Left ventricle myocardium inferior (tissue), 1 donor: ENCODE measurements around the gene ARL5A. TPM values are rescaled to one million over a fixed set of nuclear protein-coding genes. Genes with fewer than 3 reads are reported as not detected.

Source experiments
- DNase-seq: peaks from one replicate; pipeline ENCODE4 v3.0.0-alpha.2; 2020
- H3K27ac ChIP-seq: fragments of 200-600 bp; replicated peaks from 2 replicates; pipeline ENCODE4 v1.8.0; 2021
- H3K27me3 ChIP-seq: fragments of 200-600 bp; 2 replicates; pipeline ENCODE4 v1.8.0; 2021; ENCODE audit warnings: low read depth
- H3K36me3 ChIP-seq: fragments of 200-600 bp; 2 replicates; pipeline ENCODE4 v1.8.0; 2021
- H3K4me1 ChIP-seq: fragments of 200-600 bp; 2 replicates; pipeline ENCODE4 v1.8.0; 2021
- H3K4me3 ChIP-seq: fragments of 200-600 bp; 2 replicates; pipeline ENCODE4 v1.8.0; 2021; ENCODE audit warnings: mild to moderate bottlenecking, moderate library complexity
- H3K9me3 ChIP-seq: fragments of 200-600 bp; replicated peaks from 2 replicates; pipeline ENCODE4 v1.8.0; 2021
- intact Hi-C: fragments of 100-400 bp; cut with micrococcal nuclease; formaldehyde crosslinking; loops from one replicate; pipeline ENCODE4 v1.11.0; 2022
- total RNA-seq: library from RNA; stranded (reverse); fragmentation: NEBNext Ultra II Directional; extraction: Animal tissue kit (Norgen Biotek cat#: 25700); gene quantifications from one replicate; pipeline ENCODE4 v1.2.1, GENCODE V29; 2021
- TF ChIP-seq, protein P1 (sequence below): fragments of 200-600 bp; IDR thresholded peaks from 2 replicates; pipeline ENCODE4 v1.8.0; 2021; ENCODE audit warnings: antibody characterized with exemption, mild to moderate bottlenecking, borderline replicate concordance
- donor health status: DM: no; HTN: yes; CAD: no; lungs with severe emphysema.

The ARL5A gene
- total RNA-seq, 1 donor from 2014 or later, result 53.9 TPM

DNA sequence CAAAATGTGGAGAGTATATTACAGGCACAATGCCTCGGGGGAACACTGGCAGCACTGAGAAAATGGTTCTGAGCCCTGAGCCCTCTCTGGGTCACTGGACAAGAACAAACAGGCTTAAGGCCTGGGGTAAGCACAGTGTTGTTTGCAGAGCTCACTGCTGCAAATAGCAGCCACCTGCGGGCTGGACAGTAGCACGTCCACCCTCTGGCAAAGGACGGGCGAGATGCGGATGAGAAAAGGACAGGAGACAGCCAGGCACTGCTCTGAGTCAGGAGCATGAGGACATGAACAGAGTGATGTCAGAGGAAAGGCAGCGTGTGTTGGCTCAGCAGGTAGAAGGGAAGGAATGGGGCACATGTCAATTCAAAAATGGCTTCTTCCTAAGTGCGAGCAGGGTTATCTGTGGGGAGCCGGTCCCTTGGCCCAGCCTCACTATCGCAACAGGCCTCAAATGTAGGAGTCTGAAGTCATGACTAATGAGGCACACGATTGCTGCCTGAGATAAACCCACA is 68.0 kb downstream of the ARL5A start:
- DNase-seq, result no peak
- Histone ChIP-seq H3K27ac (no peak overlapping the region), H3K27me3 (no peaks in the 10 kb centered on the region), H3K9me3 (no peaks in the 10 kb centered on the region), H3K4me1 (peaks cover 20% of the 10 kb centered on the region), H3K36me3 (no peaks in the 10 kb centered on the region), H3K4me3 (no peak overlapping the region)
- TF ChIP-seq, protein P1, sequence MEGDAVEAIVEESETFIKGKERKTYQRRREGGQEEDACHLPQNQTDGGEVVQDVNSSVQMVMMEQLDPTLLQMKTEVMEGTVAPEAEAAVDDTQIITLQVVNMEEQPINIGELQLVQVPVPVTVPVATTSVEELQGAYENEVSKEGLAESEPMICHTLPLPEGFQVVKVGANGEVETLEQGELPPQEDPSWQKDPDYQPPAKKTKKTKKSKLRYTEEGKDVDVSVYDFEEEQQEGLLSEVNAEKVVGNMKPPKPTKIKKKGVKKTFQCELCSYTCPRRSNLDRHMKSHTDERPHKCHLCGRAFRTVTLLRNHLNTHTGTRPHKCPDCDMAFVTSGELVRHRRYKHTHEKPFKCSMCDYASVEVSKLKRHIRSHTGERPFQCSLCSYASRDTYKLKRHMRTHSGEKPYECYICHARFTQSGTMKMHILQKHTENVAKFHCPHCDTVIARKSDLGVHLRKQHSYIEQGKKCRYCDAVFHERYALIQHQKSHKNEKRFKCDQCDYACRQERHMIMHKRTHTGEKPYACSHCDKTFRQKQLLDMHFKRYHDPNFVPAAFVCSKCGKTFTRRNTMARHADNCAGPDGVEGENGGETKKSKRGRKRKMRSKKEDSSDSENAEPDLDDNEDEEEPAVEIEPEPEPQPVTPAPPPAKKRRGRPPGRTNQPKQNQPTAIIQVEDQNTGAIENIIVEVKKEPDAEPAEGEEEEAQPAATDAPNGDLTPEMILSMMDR, result no peak
- intact Hi-C loops, result no loop called here

DNA sequence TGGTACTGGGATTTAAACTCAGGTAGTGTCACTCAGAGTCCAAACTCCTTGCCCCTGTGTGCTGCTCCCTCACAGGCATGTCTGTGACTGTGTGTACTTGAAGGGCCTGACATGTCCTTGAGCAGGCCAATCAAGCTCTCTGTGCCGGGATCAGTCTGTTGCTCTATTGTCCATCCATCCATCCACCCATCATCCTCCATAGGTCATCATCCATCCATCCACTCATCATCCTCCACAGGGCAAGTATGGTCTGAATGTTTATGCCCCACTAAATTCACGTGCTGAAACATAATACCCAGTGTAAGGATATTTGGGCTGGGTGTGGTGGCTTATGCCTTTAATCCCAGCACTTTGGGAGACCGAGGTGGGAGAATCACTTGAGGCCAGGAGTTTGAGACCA is 69.5 kb downstream of the ARL5A start:
- H3K4me3 ChIP-seq, result no peak overlapping the region
- no peak overlapping the region for H3K27ac ChIP-seq
- H3K36me3 ChIP-seq, result no peaks in the 10 kb centered on the region
- TF ChIP-seq, protein P1, result no peak
- no peaks in the 10 kb centered on the region for H3K27me3 ChIP-seq
- DNase-seq, result no peak
- H3K4me1 ChIP-seq, result peaks cover 24% of the 10 kb centered on the region
- H3K9me3 ChIP-seq, result no peaks in the 10 kb centered on the region
- intact Hi-C loops, result no loop called here

DNA sequence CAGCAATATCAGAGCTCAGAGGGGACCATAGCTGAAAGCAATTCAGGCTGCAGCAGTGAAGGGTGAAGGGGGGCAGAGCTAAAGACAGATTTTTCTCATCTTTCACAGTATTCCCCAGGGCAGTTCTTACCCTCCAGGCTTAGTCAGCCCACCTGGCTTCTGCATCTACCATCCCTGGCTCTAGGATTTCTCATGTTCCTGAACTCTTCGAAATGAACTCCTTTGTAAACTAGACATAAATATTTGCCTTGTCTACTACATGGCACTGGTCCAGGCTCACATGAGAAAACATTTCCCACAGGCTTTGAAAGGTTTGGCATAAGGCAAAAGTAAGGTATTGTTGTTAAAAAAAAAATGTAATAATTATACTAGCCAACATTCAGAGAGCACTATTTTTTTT is 70.4 kb downstream of the ARL5A start:
- TF ChIP-seq, protein P1, result no peak
- Histone ChIP-seq H3K4me3 (no peak overlapping the region), H3K27ac (no peak overlapping the region), H3K9me3 (no peaks in the 10 kb centered on the region), H3K4me1 (peaks cover 24% of the 10 kb centered on the region), H3K27me3 (no peaks in the 10 kb centered on the region), H3K36me3 (no peaks in the 10 kb centered on the region)
- intact Hi-C loops, result no loop called here
- DNase-seq, result no peak

DNA sequence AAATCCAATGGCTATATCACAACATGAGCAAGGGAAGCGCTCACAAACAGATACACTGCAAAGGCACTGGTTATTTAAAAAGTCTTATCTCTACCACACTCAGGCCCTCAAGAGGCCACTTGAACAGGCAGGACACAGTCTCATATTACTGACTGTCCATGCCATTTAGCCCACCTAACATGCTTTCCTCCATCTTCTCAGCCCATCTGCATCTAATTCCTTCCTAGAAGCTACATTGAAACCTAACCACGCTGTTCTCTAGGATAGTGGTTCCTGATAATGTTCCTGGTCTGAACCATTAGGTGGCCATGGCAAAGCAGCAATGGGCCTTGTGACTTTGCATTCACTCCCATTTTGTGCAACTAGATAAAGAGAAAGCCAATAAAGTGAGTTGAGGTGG is 71.4 kb downstream of the ARL5A start:
- H3K27ac ChIP-seq, result no peak overlapping the region
- H3K9me3 ChIP-seq, result no peaks in the 10 kb centered on the region
- H3K4me1 ChIP-seq, result peaks cover 24% of the 10 kb centered on the region
- DNase-seq, result no peak
- no peaks in the 10 kb centered on the region for H3K27me3 ChIP-seq
- H3K36me3 ChIP-seq, result no peaks in the 10 kb centered on the region
- TF ChIP-seq, protein P1, result no peak
- H3K4me3 ChIP-seq, result no peak overlapping the region
- intact Hi-C loops, result no loop called here

DNA sequence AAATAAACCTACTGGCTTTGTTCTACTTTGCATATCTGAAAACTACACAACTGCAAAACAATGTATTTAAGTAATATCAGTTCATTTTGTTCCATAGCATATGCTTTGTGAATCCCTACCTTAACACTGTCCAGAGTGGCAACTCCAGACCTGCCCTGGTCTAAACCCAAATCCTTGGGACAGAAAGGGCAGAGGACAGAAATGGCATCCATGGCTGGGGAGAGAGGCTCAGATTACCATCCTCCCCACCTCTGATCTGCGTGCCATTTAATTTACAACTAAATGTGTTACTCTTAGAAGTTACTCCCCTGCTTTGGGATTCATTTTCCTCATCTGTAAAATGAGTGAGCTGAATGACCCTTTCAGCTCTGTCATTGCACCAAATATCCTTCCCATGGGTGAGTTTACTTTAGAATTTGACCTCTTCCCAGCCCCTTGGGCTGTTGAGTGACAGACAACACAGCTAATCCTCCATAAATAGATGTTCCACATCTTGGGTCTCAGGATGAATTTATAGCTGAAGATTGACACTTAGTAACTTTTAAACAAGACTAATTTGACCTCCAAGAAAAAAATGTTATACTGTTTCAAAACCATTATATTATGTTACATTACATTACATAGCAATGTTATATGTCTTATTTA is 73.8 kb downstream of the ARL5A start:
- no peaks in the 10 kb centered on the region for H3K9me3 ChIP-seq
- H3K36me3 ChIP-seq, result no peaks in the 10 kb centered on the region
- no peak overlapping the region for H3K27ac ChIP-seq
- TF ChIP-seq, protein P1, result no peak
- H3K27me3 ChIP-seq, result no peaks in the 10 kb centered on the region
- DNase-seq, result no peak
- peaks cover 24% of the 10 kb centered on the region for H3K4me1 ChIP-seq
- H3K4me3 ChIP-seq, result no peak overlapping the region
- intact Hi-C loops, result no loop called here
